ENCODE measurements around the gene DNAJC5. TPM values are rescaled to one million over a fixed set of nuclear protein-coding genes. Genes with fewer than 3 reads are reported as not detected.
"Not testable (repeated sequence)": the region's sequence is repeated elsewhere in the genome, so short reads cannot be mapped to it uniquely, and the experiment has no call there.

The DNAJC5 gene
- total RNA-seq, 1 experiment from 2014 or later = 48.5 TPM

GRCh38 chr20:63968136-63968927 lies 73.4 kb downstream of the DNAJC5 start:
- Histone ChIP-seq H3K4me1 (replicated peaks) (peaks cover 14% of the 10 kb centered on the region), H3K27me3 (replicated peaks) (no peaks in the 10 kb centered on the region), H3K36me3 (peaks cover 49% of the 10 kb centered on the region), H3K27ac (no peak overlapping the region), H3K9me3 (replicated peaks) (0 out of 2 replicates have a peak, but pooled peaks cover 2% of the 10 kb centered on the region), H3K4me3 (peak overlapping the region; percentile 75)
- DNase-seq (ENCODE audit: low read depth in 1 of 2, low spot score in 2 of 2) = no peak

DNA sequence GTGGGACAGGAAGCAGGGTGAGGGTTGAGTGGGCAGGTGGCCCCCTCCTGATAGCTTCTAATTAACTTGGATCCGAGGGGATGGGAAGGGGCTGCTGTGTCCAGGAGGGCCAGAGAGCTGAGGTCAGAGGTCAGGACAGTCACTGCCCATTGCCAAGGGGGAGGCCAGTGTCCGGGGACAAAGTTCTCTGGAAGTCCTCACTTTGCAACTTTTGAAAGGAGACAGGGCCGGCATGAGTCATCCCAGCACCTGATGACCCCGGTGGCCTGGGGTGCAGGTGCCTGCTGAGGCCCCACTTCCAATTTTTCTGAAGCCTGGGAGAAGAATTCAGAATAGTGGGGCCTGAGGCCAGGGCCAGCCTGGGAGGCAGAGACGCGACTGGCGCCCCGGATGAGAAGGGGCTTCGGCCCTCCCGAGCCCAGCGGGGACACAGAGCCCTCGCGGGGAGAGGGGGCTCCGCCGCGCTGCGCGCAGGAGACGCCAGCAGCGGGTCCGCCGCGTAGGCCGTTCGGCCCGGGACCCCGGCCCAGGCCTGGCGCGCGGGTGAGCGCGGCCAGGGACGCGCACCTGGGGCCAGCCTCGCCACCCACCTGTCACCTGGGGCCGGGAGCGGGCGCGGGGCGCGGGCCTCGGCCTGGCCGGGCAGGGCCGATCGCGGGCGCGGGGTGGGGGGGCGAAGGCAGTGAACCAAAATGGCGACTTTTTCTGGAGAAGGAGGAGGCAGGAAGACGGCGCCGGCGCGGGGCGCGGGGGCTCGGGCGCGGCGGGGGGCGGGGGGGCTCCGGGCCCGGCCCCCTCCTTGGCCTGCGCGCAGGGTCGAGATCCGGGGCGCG lies 74.2 kb downstream of the DNAJC5 start:
- H3K27me3 ChIP-seq (replicated peaks) = no peaks in the 10 kb centered on the region
- peak in 1 of 2 experiments; percentile 47 for DNase-seq (ENCODE audit: low read depth in 1 of 2, low spot score in 2 of 2)
- peaks cover 41% of the 10 kb centered on the region for H3K36me3 ChIP-seq
- no peak overlapping the region for H3K27ac ChIP-seq
- H3K4me1 ChIP-seq (replicated peaks) = peaks cover 21% of the 10 kb centered on the region
- H3K4me3 ChIP-seq = peak overlapping the region; percentile 75
- H3K9me3 ChIP-seq (replicated peaks) = 0 out of 2 replicates have a peak, but pooled peaks cover 2% of the 10 kb centered on the region

- DNase-seq (ENCODE audit: low read depth in 1 of 2, low spot score in 2 of 2) = peak in 1 of 2 experiments; percentile 75
- H3K27ac ChIP-seq = no peak within 1 kb of the TSS
- H3K4me3 ChIP-seq = peak within 1 kb of the TSS; percentile 75
- peaks cover 36% of the 10 kb centered on the region for H3K36me3 ChIP-seq
- H3K9me3 ChIP-seq (replicated peaks) = 0 out of 2 replicates have a peak, but pooled peaks cover 2% of the 10 kb centered on the region
- no peaks in the 10 kb centered on the region for H3K27me3 ChIP-seq (replicated peaks)
- H3K4me1 ChIP-seq (replicated peaks) = peaks cover 30% of the 10 kb centered on the region
Observed at GRCh38 chr20:63969838-63970713, 75.2 kb downstream of the DNAJC5 start, which contains the start of gene ZNF512B. ZNF512B (minus strand) TSS chr20:63969930; CDS start chr20:63967950, 1,980 bp downstream.

- H3K9me3 ChIP-seq (replicated peaks) = 0 out of 2 replicates have a peak, but pooled peaks cover 2% of the 10 kb centered on the region
- no peak for DNase-seq (ENCODE audit: low read depth in 1 of 2, low spot score in 2 of 2)
- H3K27ac ChIP-seq = no peak overlapping the region
- H3K36me3 ChIP-seq = peaks cover 36% of the 10 kb centered on the region
- no peak overlapping the region for H3K4me3 ChIP-seq
- no peaks in the 10 kb centered on the region for H3K27me3 ChIP-seq (replicated peaks)
- H3K4me1 ChIP-seq (replicated peaks) = peaks cover 34% of the 10 kb centered on the region
Observed at GRCh38 chr20:63970714-63971431, 75.9 kb downstream of the DNAJC5 start.

GRCh38 chr20:63971960-63972311 lies 77.0 kb downstream of the DNAJC5 start:
- not testable (repeated sequence) for DNase-seq (ENCODE audit: low read depth in 1 of 2, low spot score in 2 of 2); H3K9me3 ChIP-seq (replicated peaks); H3K27me3 ChIP-seq (replicated peaks); H3K27ac ChIP-seq; H3K4me3 ChIP-seq
- Histone ChIP-seq H3K36me3 (peaks cover 26% of the 10 kb centered on the region), H3K4me1 (replicated peaks) (peaks cover 34% of the 10 kb centered on the region)

- peaks cover 35% of the 10 kb centered on the region for H3K4me1 ChIP-seq (replicated peaks)
- no peaks in the 10 kb centered on the region for H3K27me3 ChIP-seq (replicated peaks)
- no peak overlapping the region for H3K27ac ChIP-seq
- H3K4me3 ChIP-seq = no peak overlapping the region
- DNase-seq (ENCODE audit: low read depth in 1 of 2, low spot score in 2 of 2) = no peak
- H3K9me3 ChIP-seq (replicated peaks) = 0 out of 2 replicates have a peak, but pooled peaks cover 2% of the 10 kb centered on the region
- H3K36me3 ChIP-seq = peaks cover 20% of the 10 kb centered on the region
Observed at GRCh38 chr20:63972312-63973159, 77.6 kb downstream of the DNAJC5 start.

DNA sequence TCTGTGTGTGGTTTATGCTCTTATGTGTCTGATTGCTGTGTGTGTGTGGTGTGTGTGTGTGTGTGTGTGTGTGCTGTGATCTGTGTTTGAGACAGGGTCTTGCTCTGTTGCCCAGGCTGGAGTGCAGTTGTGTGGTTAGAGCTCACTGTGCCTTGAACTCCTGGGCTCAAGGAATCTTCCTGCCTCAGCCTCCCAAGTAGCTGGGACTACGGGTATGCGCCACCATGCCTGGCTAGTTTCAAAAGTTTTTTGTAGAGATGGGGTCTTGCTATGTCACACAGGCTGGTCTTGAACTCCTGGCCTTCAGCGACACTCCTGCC lies 78.2 kb downstream of the DNAJC5 start:
- DNase-seq (ENCODE audit: low read depth in 1 of 2, low spot score in 2 of 2) = no peak
- Histone ChIP-seq H3K27me3 (replicated peaks) (no peaks in the 10 kb centered on the region), H3K27ac (no peak overlapping the region), H3K4me1 (replicated peaks) (peaks cover 41% of the 10 kb centered on the region), H3K36me3 (peaks cover 15% of the 10 kb centered on the region), H3K4me3 (no peak overlapping the region), H3K9me3 (replicated peaks) (0 out of 2 replicates have a peak, but pooled peaks cover 2% of the 10 kb centered on the region)

DNA sequence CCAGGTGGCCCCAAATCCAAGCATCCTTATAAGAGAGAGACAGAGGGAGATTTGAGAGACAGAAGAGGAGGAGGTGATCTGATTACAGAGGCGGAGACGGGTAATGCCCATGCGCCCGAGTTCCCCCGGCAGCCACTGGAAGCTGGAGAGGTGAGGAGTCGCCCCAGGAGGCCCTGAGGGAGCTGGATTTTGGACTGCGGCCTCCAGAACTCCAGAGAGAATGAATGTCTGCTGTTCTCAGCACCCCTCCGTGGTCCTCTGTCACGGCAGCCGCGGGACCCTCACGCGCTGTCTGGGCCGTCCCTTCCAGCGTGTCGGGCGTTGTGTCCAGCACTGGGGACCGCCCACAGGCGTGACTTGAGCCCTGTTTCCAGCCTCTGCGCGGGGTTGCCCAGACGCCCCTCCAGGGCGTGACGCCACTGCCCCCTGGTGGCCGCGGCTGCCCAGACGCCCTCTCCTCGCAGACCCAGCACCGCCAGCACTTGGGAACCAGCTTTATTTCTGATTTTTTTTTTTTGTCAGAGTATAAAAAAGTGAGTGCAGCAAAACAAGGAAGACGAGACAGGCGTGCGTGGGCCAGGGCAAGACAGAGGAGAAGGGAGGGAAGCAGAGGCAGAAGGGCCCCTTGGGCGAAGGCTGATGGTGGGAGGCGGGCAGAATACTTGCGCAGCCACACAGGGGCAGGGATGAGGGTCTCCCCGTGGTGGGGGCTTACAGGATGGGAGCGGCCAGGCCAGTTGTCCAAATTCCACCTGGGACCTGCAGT lies 78.9 kb downstream of the DNAJC5 start:
- Histone ChIP-seq H3K4me3 (peak overlapping the region; percentile 33), H3K4me1 (replicated peaks) (peaks cover 44% of the 10 kb centered on the region), H3K36me3 (peaks cover 8% of the 10 kb centered on the region; the same call in 1 of the 2 replicates), H3K27ac (no peak overlapping the region), H3K9me3 (replicated peaks) (0 out of 2 replicates have a peak, but pooled peaks cover 2% of the 10 kb centered on the region), H3K27me3 (replicated peaks) (no peaks in the 10 kb centered on the region)
- peak; percentile 83 to 88 for DNase-seq (ENCODE audit: low read depth in 1 of 2, low spot score in 2 of 2)

DNA sequence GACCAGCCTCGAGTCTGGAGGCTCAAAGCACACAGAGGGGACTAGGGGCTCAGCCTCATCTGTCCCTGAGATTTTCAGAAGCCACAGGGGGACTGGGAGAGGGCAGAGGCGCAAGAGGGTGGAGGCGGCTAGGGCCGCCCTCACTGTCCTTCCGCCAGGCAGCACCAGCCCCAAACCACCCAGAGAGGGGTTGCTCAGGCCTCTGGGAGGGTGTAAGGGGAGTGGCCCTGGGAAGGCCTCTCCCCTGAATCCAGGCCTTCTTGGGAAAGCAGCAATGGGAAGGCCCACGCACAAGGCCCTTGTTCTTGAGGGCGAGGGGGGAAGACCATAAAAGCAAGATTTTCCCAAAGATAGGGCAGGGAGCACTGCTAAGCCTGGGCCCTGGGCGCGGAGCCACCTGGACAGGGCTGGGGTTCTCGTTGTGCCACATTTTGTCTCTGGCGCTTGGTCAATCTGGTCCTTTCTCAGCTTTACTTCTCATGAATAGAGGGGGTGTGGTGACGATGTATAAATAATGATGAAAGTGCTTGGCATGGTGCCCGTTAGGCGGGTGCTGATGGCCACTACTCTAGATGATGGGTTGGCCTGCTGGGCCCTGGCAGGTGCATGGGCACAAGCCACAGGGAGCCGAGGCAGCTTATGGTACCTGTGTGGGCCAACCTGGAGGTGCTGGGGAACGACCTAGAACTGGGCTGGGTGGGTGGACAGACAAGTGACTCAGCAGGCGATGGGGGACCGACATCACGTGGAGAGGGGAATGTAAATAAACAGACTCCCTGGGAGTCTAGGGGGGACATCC lies 79.7 kb downstream of the DNAJC5 start:
- Histone ChIP-seq H3K27me3 (replicated peaks) (peaks cover 1% of the 10 kb centered on the region; the same call in 1 of the 2 replicates), H3K36me3 (peaks cover 3% of the 10 kb centered on the region; the same call in 1 of the 2 replicates), H3K4me1 (replicated peaks) (peaks cover 43% of the 10 kb centered on the region), H3K4me3 (no peak overlapping the region), H3K27ac (no peak overlapping the region), H3K9me3 (replicated peaks) (0 out of 2 replicates have a peak, but pooled peaks cover 2% of the 10 kb centered on the region)
- DNase-seq (ENCODE audit: low read depth in 1 of 2, low spot score in 2 of 2) = peak in 1 of 2 experiments; percentile 47

DNA sequence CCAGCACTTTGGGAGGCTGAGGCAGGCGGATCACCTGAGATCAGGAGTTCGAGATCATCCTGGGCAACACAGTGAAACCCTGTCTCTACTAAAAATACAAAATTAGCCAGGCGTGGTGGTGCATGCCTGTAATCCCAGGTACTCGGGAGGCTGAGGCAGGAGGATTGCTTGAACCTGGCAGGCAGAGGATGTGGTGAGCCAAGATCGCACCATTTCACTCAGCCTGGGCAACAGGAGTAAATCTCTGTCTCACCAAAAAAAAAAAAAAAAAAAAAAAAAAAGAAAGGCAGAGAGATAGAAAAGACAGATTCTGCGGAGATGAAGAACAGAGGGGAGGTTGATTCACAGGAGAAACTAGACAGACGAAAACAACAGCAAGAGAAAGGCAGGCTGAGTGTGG lies 81.6 kb downstream of the DNAJC5 start:
- not testable (repeated sequence) for H3K27me3 ChIP-seq (replicated peaks); H3K36me3 ChIP-seq; H3K27ac ChIP-seq; H3K9me3 ChIP-seq (replicated peaks); H3K4me3 ChIP-seq; DNase-seq (ENCODE audit: low read depth in 1 of 2, low spot score in 2 of 2)
- H3K4me1 ChIP-seq (replicated peaks) = peaks cover 51% of the 10 kb centered on the region

Measured in SJSA1 (cell line).